Bronchial smooth muscle cell (primary cell): Measurements from ENCODE around the gene ROBO4. TPM values are rescaled to one million over a fixed set of nuclear protein-coding genes. Genes with fewer than 3 reads are reported as not detected.

Source experiments
- total RNA-seq: library from RNA; depleted of rRNA; stranded (reverse); fragments of >200 nt; gene quantifications from 2 replicates; pipeline ENCODE4 v1.2.1, GENCODE V29; 2014

ROBO4 gene
- total RNA-seq: 0.09 and 1.1 TPM in 2 replicates

GRCh38 chr11:124897674-124898262 lies at the start of gene ROBO4:
TSS of gene ROBO4 (minus strand) at chr11:124897865. CDS start at chr11:124897795, 70 bp downstream.

GRCh38 chr11:124935548-124936514 lies 38.2 kb upstream of the ROBO4 start, which contains the start of gene HEPACAM:
TSS of gene HEPACAM (minus strand) at chr11:124936047. CDS start at chr11:124936006, 41 bp downstream.

GRCh38 chr11:124918950-124919349 lies 21.3 kb upstream of the ROBO4 start, which contains the start of gene HEPN1:
TSS of gene HEPN1 (plus strand) at chr11:124919250.

DNA sequence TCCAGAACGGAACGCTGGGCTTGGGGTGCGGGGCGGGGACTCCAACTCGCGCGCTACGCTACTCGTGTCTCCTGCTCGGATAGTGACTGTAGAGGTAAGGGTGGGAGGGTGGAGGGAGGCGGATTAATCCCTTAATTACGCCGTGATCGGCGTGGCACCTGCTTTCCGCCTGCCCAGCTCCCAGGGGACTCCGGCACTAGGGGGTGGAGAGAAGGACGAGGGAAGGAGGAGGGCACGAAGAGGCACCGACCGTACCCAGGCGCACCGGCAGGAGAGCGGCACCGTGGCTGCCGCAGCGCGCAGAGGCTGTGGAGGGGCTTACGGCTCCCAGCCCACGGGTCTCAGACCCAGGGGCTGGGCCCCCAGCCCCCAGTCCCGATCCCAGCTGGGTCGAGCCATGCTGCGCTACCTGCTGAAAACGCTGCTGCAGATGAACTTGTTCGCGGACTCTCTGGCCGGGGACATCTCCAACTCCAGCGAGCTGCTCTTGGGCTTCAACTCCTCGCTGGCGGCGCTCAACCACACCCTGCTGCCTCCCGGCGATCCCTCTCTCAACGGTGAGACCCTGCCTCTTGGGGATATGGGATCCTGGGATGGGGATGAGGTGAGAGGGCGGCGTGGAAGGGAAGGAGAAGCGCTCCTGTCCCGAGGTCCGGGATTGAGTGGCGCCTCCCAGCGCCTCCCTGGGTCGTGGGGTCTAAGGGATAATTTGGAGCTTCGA lies 32.3 kb downstream of the ROBO4 start, which contains the start of gene ROBO3:
Gene ROBO3, plus strand, starts transcription at position 252 of the 721 bp plus-strand sequence. Its CDS starts 146 bp downstream, at position 398.

Other genes with a start within 250 kb of the ROBO4 start
- 11.0 and 23.6 TPM in 2 replicates for gene SIAE, start 224.1 kb downstream of the ROBO4 start, total RNA-seq
- 7.3 and 11.7 TPM in 2 replicates for gene SPA17, start 224.0 kb downstream of the ROBO4 start, total RNA-seq
- 0.32 TPM in 1 of 2 replicates, not detected in the other for gene NRGN, start 157.9 kb downstream of the ROBO4 start, total RNA-seq
- gene VSIG2, start 145.6 kb downstream of the ROBO4 start, total RNA-seq: 0.09 and 0.16 TPM in 2 replicates
- 0.09 and 0.16 TPM in 2 replicates for gene ESAM, start 135.6 kb downstream of the ROBO4 start, total RNA-seq
- 4.7 and 5.7 TPM in 2 replicates for gene MSANTD2, start 97.5 kb downstream of the ROBO4 start, total RNA-seq
- 4.6 and 7.6 TPM in 2 replicates for gene ROBO3, start 32.4 kb downstream of the ROBO4 start, total RNA-seq
- gene HEPN1, start 21.4 kb upstream of the ROBO4 start, total RNA-seq: not detected in 2 replicates
- gene HEPACAM, start 38.2 kb upstream of the ROBO4 start, total RNA-seq: not detected in 2 replicates
- gene CCDC15, start 56.3 kb upstream of the ROBO4 start, total RNA-seq: 0.43 and 0.63 TPM in 2 replicates
- gene SLC37A2, start 165.4 kb upstream of the ROBO4 start, total RNA-seq: 0.26 and 1.6 TPM in 2 replicates
- 23.3 and 24.5 TPM in 2 replicates for gene TMEM218, start 213.8 kb upstream of the ROBO4 start, total RNA-seq